HG03135 (cell line): ENCODE measurements around the gene DNMT1.
"Not testable (repeated sequence)": the region's sequence is repeated elsewhere in the genome, so short reads cannot be mapped to it uniquely, and the experiment has no call there.

Source experiments
- ATAC-seq: cut with Tn5 transposase; IDR thresholded peaks from one replicate; pipeline ENCODE4 v1.9.1; 2021; ENCODE audit warnings: mild to moderate bottlenecking, moderate library complexity; ENCODE audit not compliant: unreplicated experiment

DNMT1 gene

DNA sequence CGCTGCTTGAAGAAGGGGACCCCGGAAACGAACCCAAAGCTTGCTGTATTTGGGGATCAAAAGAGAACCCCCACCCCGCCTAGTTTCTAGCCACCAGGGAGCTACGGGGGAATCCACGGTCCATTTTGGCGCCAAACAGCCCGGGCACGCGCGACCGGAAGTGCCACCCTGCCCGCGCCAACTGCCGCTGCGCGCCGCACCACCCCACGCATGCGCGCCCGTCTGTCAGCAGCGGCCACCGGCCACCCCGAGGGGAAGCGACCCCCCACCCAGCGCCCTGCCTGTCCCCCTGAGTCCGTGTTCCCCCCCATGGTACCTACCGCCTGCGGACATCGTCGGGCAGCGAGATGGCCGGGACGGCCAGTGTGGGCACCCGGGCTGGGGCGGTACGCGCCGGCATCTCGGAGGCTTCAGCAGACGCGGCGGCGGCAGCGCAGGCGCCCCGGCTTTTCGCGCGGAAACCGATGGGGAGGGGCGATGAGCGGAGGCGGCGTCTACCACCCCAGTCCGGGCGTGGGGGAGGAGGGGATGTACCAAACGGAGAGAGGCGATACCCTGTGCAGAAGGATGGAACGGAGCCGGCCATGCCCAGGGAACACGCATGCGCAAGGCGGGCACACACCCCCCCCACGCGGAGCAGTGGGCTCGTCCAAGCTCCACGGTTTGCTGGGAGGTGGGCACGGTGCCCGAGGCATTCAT lies at the start of gene DNMT1:
DNMT1 (minus strand) TSS at position 454 of the 699 bp plus-strand sequence; CDS start at position 400, 54 bp downstream.
- peak; percentile 78 for ATAC-seq

- ATAC-seq: no peak
Measured at GRCh38 chr19:10243606-10244005, 48.9 kb upstream of the DNMT1 start.

DNA sequence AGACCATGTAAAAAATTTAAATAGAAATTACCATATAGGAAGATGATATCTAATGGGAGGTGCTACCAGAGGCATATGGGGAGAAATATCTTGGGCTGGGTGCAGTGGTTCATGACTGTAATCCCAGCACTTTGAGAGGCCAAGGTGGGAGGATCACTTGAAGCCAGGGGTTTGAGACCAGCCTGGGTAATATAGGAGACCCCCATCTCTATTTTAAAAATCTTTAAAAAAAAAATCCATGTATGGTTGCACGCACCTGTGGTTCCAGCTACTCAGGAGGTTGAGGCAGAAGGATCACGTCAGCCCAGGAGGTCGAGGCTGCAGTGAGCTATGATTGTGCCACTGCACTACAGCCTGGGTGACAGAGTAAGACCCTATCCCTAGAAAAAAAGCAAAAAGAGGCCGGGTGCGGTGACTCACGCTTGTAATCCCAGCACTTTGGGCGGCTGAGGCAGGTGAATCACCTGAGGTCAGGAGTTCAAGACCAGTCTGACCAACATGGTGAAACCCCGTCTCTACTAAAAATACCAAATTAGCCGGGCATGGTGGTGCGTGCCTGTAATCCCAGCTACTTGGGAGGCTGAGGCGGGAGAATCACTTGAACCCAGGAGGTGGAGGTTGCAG lies 47.2 kb upstream of the DNMT1 start:
- ATAC-seq: not testable (repeated sequence)

DNA sequence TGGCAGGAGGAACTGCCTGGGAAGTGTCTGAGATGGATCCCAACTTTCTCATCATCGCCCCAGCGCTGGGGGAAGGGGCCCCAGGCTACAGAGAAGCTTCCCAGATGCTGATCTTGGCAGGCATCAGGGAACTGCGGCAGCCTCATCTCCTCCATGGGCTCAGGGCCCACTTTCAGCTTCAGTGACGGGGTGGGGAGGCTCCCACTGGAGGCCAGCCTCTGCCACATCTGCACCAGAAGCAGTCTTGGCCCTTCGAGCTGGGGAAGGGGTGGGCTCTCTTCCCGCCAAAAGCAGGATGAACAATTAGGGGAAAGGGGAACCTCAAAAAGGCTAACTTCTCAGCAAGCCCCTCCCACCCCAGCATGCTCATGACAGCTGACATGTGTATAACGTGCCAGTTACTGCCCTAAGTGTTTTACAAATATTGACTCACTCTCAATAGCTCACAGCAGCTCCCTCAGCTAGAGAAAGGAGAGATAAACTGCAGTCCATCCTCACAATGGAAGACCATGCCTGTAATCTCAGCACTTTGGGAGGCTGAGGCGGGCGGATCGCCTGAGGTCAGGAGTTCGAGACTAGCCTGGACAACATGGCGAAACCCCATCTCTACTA lies 43.5 kb upstream of the DNMT1 start:
- no peak for ATAC-seq

- no peak for ATAC-seq
Measured at GRCh38 chr19:10237702-10238101, 42.9 kb upstream of the DNMT1 start.

GRCh38 chr19:10235409-10235808 lies 40.7 kb upstream of the DNMT1 start:
- ATAC-seq: not testable (repeated sequence)

- no peak for ATAC-seq
Measured at GRCh38 chr19:10235003-10235402, 40.2 kb upstream of the DNMT1 start.

DNA sequence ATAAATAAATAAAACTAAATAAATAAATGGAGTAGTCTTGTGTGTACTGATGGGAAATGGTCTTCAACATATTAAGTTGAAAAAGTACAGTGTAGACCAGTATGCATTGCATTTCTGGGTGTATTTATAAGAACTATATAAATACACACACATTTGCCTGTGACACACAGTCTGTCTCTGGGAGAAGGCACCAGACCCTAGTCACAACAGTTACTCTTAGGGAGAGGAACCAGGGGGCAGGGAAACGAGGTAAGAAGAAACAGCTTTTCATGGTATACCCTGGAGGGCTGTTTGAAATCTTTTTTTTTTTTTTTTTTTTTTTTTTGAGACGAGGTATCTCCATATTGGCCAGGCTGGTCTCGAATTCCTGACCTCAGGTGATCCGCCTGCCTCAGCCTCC lies 39.2 kb upstream of the DNMT1 start:
- no peak for ATAC-seq

DNA sequence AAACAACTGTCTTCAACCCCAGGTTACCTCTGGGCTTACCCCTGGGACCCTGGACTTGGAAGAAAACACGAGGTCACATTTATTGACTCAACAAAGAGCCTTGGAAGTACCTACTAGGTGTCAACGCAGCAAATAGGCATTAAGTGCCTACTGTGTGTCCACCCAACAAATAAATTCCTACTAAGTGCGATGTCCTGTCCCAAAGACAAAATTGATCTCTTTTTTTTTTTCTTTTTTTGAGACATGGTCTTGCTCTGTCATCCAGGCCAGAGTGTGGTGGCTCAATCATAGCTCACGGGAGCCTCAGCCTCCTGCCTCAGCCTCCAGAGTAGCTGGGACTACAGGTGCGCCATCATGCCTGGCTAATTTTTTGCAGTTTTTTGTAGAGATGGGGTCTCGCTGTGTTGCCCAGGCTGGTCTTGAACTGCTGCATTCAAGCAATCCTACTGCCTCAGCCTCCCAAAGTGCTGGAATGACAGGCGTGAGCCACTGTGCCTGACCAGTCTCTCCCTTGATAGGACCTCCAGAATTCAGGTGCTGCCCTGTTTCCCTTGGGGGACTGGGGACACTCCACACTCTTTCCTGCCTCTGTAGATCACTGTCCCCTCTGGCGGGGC lies 37.0 kb upstream of the DNMT1 start:
- peak; percentile 20 for ATAC-seq

DNA sequence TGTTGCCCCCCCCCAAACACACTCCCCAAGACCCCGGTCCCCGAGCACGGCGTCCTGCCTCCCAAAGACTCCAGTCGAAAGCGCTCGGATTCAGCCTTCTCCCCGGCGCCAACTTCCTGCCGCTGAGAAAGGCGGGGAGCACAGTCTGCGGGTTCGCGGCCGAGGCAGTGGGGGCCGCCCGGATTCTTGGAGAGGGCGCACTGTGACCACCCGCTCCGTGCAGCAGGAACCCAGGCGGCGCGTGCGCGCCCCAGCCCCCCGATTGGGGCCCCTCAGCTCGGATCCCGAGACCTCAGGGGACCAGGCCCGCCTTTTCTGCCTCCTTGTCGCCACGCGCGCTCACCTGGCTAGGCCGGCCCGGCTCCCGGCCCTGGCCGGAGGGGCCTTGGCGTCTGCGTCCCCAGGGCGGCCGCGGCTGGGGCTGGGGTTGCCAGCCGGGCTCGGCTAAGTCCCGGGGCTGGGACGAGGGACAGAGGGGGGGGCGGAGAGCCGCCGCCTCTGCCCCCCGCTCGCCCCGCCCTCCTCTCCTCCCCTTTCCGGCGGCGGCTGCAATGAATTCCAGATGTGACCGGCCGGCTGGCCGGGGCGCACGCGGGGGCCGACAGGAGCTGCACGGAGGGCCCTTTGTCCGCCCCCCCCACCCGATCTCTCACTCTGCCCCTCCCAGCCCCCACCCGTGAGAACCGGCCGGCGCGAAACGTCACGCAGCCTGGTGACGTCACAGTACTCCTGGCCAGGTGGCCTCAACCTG lies 36.3 kb upstream of the DNMT1 start, which contains the start of gene S1PR2:
S1PR2 (minus strand) TSS at position 471 of the 751 bp plus-strand sequence. CDS start 6,426 bp downstream, outside the sequence.
- ATAC-seq: peak; percentile 46

GRCh38 chr19:10230173-10230860 lies 35.6 kb upstream of the DNMT1 start:
- ATAC-seq: peak; percentile 20

DNA sequence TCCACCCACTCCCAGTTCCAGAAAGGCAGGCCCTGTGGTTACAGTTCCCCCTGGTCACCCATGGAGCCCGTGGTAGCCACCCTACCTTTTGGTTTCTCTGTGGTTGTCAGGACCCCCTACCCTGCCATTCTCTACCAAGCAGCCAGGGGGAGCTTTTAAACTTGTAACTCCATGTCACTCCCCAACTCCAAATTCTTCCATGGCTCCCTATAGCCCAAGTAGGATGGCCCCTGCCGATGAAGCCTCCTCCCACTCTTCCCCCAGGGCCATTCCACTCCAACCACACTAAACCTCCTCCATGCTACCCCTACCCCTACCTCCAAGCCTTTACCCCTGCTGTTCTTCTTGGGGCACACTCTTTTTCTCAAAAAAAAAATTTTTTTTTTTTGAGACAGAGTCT lies 34.2 kb upstream of the DNMT1 start:
- no peak for ATAC-seq

DNA sequence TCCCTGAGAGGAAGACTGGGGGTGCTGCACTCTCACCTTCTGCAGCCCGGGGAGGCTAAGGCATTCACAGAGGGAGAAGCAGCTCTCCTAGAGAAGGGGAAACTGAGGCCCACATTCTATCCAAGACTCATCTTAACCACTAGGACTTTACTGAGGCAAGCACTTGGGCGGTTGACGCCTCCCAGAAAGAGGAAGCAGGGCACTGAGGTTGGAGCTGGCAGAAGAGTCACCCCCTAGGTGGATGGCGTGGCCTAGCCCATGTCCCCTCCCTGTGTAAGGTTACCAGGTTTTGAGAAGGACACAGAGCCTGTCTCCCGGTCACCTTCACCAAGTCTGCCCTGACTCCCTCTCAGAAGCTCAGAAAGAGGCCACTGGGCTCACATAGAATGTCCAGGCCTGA lies 33.6 kb upstream of the DNMT1 start:
- no peak for ATAC-seq

DNA sequence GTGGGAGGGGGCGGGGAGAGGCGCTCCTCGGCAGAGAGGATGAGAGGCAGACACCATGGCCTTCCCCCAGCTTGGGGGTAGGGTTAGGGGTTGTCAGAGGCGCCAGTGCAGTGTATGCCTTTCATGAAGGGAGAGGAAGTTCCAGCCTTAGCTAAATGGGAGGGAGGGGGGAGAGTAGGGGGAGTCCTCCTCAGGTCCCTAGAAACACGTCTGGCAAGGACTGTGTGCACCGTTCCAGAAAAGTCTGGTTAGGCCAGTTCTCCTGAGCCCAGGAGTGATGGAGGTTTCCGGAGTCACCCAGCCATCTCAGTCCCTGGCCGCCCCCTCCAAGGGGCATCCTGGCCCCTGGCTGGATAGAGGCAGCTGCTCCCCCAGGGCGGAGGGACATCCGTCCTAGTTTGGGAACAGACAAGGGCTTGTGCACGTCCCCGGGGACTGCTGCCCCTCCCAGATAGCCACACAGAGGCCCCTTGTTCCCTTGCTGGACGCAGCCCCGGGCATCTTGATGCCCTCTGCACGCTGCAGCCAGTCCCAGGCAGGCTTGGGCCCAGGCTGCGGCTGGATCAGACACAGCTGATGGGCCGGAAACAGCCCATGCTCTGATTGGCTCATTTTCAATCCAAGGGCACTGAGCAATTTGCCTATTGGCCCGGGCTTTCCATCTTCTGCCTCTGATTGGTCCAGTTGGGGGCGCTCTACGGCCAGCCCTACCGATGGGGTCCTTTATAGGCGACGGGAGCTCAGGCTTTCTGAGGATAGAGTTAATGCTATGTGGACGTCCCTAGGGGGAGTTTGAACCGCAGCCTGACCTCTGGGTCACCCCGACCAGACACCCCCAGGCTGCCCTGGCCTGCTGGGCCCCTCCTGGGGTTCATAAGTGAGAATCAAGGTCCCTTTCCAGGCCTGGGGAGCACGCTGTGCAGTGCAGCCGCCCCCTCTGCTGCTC lies 32.5 kb upstream of the DNMT1 start:
- no peak for ATAC-seq

GRCh38 chr19:10226376-10227025 lies 31.7 kb upstream of the DNMT1 start:
- ATAC-seq: no peak

DNA sequence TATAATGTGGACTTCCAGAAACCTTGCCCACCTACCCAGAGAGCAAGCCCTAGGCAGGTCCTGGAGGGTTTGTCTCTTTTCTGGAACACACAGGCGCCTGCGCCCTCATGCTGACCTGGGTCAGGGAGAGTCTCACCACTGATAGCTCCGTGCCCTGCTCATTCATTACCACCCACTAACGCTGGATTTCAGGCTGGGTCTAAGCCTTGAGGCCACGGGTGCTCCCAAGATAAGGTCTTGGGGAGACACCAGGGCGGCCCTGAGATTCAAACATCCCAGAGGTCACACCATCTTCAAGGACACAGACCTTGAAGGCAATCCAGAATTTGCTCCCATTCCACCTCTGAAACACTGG lies 31.2 kb upstream of the DNMT1 start:
- ATAC-seq: no peak

- ATAC-seq: no peak
Measured at GRCh38 chr19:10224337-10224736, 29.6 kb upstream of the DNMT1 start.

DNA sequence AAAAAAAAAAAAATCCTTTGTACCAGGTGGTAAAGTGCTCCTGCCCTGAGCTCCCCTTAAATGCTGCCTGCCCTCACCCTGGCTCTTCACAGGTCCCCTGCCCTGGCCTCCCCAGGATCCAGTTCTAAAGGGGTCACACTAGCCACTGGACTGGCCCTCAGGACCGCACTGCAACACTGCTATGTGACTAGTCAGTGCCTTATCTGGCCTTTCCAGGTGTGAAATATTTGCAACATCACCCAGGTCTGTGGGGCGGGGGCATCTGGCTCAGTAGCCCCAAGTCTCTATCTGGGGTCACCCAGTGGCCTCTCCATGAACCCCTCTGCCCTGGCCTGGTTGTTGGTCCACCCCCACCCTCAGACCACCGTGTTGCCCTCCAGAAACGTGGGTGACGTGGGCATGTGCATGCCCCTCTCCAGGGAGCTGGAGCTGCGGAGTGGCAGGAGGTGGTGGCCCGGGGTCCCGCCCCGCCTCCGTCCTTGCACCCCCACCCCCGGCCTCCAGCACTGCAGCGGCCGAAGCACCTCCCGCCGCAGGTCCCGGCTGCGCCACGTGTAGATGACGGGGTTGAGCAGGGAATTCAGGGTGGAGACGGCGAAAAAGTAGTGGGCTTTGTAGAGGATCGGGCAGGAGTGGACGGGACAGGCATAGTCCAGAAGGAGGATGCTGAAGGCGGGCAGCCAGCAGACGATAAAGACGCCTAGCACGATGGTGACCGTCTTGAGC lies 28.9 kb upstream of the DNMT1 start:
- ATAC-seq: no peak
